IPS-NIHi11 (cell line): ENCODE measurements around the gene ARHGAP25.

Experiments used
- DNase-seq: peaks from one replicate; pipeline ENCODE4 v3.0.0; 2012; ENCODE audit warnings: mixed read lengths, low spot score

Gene ARHGAP25

GRCh38 chr2:68863996-68864395 lies 129.4 kb downstream of the ARHGAP25 start:
- no peak for DNase-seq

DNA sequence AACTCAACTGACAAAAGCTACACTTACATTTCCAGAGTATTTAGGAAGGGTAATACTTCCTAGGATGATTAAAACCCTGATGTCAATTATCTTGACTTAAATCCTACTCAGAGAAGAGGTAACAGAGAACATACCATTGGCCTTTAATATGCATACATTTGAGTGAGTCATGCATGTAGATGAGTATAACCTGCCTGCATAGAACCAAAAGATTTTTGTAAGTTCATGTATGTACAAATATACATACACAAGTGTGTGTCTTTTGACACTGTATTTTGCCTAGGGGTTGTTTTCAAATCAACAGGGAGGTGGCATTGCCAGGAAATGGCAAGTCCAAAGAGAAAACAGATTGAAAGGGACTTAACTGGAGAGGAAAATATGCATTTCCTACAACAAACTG lies 130.5 kb downstream of the ARHGAP25 start:
- DNase-seq: no peak

GRCh38 chr2:68870215-68870614 lies 135.6 kb downstream of the ARHGAP25 start:
- no peak for DNase-seq

DNA sequence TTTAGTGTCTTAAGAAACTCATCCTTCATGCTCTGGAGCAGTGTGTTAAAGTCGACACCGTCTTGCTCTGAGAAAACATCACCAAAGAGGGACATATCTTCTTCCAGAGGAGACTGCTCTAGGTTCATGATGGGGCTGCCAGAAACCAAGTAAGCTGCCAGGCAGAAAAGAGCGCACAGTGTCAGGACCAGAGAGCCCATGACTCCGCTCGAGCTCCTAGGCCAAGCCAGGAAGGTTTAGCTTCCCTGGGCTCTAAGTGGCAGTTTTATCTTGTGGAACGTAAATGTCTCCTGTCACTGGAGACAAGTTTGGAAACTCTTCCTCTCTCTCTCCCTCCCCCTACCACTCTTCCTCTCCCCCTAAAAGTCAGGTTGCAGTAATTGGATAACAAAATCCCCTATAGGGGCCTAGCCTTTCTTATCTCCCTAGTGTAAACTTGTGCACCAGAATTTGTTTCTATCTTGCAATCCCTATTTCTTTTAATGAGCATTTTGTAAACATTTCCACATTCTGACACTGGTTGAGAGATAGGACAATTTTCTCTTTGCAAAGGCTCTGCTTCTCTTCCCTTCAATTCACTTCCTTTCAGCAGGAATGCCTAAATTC lies 136.7 kb downstream of the ARHGAP25 start, which contains the start of gene BMP10:
TSS of gene BMP10 (minus strand) at position 239 of the 606 bp plus-strand sequence. CDS start at position 200, 39 bp downstream.
- no peak for DNase-seq
